Muscle of arm (tissue), 12 donors: ENCODE data around the gene PTGES3. TPM values are rescaled to one million over a fixed set of nuclear protein-coding genes. Genes with fewer than 3 reads are reported as not detected.
A peak's percentile ranks its signal among the peaks of the same experiment; 100 is the strongest.
"Not testable (repeated sequence)": the region's sequence is repeated elsewhere in the genome, so short reads cannot be mapped to it uniquely, and the experiment has no call there.

Experiments used
- DNase-seq: peaks from one replicate; pipeline ENCODE4 v3.0.0-alpha.2; 2013
- polyA plus RNA-seq, 12 donors: library from polyadenylated mRNA; unstranded; fragments of 120-200 nt; gene quantifications; one replicate each; pipeline ENCODE4 v1.2.1, GENCODE V29; 2013; ENCODE audit not compliant: insufficient read length in 12 of 12

The PTGES3 gene
- polyA plus RNA-seq, 12 donors = 189 to 255 (median 216) TPM; not detected in 1

DNA sequence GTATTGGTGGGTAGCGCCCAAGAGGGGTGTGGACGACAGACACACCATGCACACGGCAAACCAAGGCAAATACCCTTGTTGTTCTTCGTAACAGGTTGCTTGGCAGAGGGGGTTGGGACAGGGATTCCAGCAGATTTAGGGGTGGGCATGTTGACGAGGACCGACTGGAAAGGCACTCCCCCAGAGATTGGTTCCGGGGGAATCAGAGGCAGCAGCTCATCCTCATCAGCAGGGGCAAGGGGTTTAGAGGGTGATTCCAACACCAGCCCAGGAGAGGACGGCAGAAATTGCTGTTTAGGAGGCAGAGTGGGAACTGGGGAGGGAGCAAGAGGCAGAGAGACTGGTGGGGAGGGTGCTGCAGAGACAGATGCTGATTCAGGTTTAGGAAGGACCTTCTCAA is 27.7 kb upstream of the PTGES3 start:
- DNase-seq = no peak

DNA sequence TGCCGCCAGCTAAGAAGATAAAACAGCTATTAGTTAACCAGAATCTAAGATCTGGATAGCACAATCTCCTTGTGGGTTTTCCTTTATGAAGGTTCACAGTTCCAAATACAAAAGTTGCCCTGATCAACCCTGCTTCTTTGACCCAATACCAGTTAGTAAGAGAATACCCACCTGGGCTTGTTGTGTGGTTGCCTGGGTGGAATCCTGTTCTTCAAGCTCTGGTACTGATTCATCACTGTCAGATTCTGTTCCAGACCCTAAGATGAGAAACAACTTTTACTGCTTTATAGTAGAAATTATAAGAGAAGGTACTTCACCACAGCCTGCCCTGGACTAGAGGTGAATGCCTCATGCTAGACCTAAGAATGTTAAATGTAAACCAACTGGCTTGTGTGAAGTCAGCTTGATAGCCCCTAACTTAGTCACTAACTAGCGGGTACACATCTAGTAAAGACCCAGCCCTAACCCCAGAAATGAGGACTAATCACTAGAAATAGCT is 26.4 kb upstream of the PTGES3 start:
- no peak for DNase-seq

DNA sequence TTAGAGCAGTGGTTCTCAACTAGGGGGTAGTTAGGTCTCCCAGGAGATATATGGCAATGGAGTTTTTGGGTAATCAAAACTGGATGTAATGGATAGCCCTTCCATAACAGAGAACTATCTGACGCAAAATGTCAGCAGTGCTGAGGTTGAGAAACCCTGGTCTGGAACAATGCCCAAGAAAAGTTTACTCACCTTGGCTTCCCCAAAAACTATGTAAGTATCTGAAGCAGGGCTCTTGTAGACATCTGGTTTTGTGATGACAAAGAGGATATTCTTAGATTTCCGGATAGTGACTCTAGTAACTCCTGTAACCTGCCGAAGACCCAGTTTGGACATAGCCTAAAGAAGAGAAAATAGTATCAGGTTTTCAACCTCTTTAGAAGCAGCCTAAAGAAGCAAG is 25.3 kb upstream of the PTGES3 start:
- DNase-seq = no peak

DNA sequence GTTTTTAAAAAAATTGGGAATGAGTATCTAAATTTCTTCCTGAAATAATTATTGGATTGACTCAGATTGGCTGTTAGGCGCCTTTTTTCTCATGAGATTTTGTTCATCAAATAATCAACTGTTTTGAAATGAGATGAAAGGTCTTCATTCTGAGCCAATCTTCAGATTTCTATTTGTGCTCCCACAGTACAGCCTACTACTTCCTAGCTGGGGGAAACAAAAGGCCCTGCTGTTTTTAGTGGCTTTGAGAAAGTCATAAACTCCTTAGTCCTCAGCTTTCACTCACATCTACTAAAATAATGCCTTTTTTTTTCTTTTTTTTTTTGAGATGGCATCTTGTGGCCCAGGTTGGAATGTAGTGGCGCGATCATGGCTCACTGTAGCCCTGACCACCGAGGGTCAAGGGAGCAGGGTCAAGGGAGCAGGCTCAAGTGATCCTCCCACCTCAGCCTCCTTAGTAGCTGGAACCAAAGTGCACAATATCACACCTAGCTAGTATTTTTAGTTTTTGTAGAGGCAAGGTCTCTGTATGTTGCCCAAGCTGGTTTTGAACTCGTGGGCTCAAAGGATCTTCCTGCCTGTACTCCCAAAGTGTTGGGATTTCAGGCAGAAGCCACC is 21.8 kb upstream of the PTGES3 start:
- no peak for DNase-seq

DNA sequence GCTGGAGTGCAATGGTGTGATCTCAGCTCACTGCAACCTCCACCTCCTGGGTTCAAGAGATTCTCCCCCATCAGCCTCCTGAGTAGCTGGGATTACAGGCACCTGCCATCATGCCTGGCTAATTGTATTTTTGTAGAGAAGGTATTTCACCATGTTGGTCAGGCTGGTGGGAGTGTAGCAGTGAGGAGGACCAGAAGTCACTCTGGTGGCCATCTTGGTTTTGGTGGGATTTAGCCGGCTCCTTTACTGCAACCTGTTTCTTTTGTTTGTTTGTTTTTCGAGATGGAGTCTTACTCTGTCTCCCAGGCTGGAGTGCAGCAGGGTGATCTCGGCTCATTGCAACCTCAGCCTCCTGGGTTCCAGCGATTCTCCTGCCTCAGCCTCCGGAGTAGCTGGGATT is 16.4 kb upstream of the PTGES3 start:
- not testable (repeated sequence) for DNase-seq

DNA sequence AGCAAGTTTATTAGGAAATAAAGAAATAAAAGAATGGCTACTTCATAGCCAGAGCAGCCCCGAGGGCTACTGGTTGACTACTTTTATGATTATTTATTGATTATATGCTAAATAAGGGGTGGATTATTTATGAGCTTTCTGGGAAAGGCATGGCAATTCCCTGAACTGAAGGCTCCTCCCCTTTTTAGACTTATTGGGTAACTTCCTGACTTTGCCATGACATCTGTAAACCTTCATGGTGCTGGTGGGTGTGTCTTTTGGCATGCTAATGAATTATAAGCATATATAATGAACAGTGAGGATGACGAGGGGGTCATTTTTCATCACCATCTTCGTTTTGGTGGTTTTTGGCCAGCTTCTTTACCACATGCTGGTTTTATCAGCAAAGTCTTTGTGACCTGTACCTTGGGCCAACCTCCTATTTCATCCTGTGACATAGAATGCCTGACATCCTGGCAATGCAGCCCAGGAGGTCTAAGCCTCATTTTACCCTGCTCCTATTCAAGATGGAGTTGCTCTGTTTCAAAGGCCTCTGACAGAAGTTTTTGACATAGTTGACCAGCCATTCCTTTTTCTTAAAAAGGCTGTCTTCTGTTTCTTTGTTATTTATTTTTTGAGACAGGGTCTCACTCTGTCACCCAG is 11.1 kb upstream of the PTGES3 start:
- DNase-seq = no peak

DNA sequence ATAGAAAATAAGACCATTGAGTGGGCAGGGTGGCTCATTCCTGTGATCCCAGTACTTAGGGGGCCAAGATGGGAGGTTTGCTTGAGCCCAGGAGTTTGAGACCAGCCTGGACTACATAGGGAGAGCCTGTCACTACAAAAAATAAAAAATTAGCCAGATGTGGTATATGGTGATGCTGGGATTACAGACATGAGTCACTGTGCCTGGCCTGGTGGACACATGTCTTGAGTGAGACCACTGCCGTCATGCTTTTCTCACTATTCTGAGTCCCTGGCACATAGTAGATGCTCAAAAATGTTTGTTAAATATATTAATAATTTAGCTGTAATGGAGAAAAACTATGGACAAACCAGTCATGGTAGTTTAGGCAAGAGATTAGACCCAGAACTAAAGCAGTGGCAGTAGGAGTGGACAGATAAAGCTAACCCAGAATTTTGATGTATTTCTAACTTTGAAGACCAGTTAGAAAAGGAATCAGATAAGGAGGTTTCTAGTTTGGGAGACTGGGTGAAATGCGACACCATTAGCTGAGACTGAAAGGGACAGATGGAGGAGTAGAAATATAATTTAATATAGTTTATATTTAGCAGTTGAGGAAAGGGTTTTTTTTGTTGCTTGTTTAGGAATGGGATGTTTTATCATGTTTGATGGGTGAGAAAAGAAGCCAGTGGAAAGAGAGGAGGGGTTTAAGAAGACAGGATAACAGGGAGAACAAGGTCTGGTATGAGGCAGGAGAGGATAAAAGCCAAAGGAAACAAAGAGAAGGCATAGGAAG is 7.4 kb upstream of the PTGES3 start:
- DNase-seq = no peak

DNA sequence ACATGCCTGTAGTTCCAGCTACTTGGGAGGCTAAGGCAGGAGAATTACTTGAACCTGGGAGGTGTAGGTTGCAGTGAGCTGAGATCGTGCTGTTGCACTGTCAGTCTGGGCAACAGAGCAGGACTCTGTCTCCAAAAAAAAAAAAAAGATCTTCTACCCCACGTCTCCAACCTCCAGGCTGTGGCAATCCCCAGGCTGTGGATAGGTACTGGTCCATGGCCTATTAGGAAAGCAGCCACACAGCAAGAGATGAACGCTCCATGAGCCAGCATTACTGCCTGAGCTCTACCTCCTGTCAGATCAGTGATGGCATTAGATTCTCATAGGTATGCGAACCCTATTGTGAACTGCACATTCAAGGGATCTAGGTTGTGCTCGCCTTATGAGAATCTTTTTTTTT is 6.1 kb upstream of the PTGES3 start:
- no peak for DNase-seq

DNA sequence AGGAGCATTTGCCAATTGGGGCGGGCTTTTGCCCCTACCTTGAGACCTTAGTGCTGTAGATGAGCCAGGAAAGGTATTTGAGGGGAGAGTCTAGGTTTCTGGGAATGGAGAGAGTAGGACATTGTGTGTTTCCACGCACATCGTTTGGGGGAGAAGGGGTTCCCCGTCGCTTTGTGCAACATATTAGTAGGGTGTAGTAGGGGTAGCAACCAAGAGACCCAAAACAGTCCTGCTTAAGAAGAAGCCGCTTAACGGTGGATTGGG is 694 bp upstream of the PTGES3 start:
- DNase-seq = no peak

DNA sequence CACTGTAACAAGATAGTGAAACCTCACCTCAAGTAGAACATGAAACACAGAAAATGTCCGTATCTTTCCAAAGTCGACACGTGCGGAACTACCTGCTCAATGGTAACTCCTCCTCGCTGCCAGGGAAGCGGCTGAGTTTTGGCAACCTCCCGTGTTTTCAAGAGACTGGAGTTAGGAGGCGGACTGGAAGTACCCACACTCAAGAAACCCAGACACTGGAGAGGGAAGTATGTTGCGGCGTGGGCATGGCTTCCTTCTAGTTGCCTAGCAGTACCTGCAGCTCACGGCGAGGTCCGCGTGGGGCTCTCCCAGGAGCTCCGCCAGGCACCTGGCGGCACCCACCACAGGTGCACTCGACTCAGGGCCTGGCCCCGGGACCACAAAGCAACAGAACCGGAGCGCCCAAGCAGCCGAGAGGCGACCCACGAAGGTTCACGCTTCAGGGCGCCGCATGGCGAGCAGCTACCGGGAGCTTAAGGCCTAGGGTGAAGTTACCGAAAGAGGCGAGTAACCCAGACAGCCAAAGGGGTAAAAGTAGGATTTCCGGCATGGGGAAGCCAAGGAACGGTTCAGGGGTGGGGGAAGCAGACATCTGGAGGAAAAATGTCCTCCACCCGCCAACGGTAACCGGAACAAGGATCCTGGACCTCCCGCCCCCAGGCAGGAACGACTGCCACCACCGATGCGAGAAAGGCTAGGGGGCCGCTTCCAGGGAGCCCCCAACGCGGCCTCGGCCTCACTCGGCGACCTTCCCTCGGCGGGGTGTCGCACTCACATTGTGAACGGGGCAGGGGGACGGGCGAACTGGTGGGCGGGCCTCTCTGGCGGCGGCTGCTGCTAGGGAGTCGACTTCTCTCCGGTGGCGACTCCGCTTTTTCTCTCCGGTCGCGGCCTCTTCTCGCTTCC is 608 bp downstream of the PTGES3 start:
- DNase-seq = peak; percentile 48

DNA sequence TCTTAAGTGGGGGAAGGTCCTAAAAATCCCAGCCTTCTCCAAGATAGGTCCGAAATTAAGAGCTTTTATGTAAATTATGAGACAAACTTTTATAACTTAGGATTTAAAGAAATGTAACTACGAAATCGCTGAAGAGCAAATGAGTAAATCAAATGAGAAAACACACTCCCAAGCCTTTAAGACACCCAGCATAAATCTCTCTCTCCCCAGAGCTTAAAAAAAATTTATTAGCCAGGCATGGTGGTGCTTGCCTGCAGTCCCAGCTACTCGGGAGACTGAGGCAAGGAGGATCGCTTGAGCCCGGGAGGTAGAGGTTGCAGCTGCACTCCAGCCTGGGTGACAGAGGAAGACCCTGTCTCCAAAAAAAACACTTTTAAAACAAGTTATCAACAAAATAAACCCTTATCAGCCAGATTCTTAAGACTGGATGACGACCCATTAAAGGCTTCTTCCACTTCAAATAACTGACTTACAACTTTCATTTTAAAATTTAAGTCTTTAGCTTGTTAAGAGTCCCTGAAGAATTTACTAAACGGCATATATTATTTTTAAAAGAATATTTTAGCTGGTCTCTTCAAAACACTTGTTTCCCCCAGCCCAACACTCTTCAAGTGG is 3.2 kb downstream of the PTGES3 start:
- DNase-seq = no peak

DNA sequence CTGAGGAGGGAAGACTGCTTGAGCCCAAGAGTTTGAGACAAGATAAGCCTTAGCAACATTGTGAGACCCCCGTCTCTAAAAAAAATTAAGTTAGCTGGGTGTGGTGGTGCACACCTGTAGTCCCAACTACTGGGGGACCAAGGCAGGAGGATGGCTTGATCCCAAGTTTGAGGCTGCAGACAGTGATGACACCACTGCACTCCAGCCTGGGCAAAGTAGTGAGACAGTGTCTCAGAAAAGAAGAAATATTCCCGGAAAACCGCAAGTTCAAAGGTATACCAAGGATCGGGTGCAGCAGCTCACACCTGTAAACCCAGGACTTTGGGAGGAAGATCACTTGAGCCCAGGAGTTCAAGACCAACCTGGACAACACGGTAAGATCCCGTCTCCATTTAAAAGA is 5.8 kb downstream of the PTGES3 start:
- no peak for DNase-seq

DNA sequence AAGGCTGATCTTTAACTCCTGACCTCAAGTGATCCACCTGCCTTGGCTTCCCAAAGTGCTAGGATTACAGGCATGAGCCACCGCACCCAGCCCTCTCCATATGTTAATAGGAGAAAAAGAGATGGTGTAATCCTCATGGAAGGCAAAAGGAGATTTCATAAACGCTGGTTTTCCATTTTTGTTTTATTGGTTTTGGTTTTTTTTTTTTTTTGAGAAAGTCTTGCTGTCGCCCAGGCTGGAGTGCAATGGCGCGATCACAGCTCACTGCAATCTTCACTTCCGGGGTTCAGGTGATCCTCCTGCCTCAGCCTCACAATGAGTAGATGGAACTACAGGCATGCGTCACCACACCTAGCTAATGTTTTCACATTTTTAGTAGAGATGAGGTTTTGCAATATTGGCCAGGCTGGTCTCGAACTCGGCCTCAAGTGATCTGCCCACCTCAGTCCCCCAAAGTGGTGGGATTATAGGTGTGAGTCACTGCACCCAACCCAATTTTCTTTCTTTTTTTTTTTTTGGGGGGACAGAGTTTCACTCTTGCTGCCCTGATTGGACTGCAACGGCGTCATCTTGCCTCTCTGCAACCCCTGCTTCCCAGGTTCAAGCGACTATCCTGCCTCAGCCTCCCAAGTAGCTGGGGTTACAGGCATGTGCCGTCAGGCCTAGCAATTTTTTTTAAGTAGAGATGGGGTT is 8.1 kb downstream of the PTGES3 start:
- no peak for DNase-seq

DNA sequence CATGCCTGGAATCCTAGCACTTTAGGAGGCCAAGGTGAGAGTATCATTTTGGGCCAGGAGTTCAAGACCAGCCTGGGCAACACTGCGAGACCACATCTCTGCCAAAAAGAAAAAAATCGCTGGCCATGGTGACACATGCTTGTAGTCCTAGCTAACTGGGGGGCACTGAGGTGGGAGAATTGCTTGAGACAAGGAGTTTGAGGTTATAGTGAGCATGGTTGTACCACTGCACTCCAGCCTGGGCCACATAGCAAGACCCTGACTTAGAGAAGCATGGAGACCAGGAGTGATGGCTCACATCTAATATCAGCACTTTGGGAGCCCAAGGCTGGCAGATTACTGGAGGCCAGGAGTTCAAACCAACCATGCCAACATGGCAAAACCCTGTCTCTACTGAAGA is 9.2 kb downstream of the PTGES3 start:
- no peak for DNase-seq

DNA sequence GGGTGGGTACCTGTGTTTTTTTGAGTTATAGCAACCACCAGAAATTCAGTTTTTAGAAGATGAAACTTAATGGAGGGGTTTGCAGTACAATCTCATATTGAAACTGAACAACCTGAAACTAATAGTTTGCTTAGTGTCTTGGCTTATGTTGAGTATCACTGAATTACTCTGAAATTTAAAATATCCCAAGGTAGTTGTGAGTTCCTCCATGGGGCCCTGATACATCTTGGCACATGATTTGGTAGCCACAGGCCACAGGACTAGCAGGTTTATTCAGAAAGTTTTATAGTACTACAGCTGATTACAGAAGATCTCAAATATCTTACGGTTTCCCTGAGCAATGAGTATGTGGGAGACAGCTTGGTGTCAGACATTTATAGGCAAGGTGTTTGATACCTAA is 10.4 kb downstream of the PTGES3 start:
- no peak for DNase-seq

DNA sequence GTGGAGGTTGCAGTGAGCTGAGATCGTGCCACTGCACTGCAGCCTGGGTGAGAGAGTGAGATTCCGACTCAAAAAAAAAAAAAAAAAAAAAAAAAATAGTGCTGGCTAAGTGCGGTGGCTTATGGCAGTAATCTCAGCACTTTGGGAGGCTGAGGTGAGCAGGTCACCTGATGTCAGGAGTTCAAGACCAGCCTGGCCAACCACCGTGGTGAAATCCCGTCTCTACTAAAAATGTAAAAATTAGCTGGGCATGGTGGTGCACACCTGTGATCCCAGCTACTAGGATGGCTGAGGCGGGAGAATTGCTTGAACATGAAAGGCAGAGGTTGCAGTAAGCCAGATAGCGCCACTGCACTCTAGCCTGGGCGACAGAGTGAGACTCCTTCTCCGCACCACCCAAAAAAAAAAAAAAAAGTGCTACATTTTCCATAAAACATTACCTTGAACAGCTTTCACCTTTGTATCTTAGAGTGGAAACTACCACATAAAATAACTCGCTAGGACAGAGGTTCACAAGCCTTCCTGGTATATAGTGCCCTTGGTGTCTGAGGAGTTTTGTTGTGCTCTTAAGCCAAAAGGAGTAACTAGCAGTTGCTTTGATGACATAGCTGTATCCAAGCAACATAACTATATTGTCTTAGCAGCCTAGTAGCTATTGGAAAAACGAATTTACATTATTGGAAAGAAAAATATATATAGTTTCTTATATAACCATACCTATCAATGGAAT is 11.1 kb downstream of the PTGES3 start:
- no peak for DNase-seq

DNA sequence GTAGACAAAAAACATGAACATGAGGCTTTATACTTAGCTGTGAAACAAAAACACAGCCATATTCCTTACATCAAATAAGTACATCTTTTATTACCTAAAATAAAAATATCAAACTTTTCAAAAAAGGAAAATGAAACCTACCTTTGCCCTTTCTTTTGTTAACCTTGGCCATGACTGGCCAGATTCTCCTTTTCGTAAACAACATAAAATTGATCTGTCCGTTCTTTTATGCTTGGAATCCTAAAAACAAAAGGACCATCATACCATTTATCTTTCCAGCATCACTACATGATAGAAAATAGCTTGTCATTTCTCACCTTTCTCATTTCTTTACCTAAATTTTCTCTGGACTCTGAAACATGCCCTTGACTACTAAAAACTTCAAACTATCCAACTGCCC is 16.5 kb downstream of the PTGES3 start:
- DNase-seq = no peak

DNA sequence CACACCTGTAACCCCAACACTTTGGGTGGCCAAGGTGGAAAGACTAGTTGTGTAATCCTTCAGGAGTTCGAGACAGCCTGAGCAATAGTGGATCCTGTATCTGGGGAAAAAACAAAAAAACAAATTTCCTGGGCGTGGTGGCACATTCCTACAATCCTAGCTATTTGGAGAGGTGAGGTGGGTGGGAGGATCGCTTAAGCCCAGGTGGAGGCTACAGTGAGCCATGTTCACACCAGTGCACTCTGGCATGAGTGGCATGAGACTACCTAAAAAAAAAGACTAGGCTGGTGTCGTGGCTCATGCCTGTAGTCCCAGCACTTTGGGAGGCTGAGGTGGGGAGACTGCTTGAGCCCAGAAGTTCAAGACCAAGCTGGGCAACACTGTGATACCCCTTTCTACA is 17.2 kb downstream of the PTGES3 start:
- no peak for DNase-seq

DNA sequence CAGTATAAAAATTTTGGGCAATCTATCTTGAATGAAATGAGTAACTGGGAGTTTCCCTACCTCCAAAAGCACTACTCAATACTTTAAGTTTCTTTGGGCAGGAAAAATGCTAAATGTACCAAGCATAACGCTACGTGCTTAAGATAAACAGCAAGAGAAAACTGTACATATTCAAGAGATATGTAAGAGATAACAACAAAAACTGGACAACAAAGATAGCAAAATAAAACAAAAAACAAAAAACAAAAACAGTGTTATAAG is 20.0 kb downstream of the PTGES3 start:
- no peak for DNase-seq

DNA sequence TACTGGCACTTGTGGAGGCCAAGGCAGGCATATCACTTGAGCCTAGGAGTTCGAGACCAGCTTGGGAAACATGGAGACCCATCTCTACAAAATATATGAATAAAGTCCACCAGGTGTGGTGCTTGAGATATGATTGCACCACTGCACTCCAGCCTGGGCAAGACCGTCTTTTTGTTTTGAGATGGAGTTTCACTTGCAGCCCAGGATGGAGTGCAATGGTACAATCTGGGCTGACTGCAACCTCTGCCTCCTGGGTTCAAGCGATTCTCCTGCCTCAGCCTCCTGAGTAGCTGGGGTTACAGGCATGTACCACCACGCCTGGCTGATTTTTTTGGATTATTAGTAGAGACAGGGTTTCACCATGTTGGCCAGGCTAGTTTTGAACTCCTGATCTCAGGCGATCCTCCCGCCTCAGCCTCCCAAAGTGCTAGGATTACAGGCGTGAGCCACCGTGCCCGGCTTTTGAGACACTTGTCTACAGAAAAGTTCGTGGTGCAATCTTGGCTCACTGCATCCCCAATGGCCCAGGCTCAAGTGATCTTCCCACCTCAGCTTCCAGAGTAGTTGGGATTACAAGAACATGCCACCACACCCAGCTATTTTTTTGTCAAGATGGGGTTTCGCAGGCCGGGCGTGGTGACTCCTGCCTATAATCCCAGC is 26.0 kb downstream of the PTGES3 start:
- no peak for DNase-seq
